ENCODE data around the gene MLN.

DNA sequence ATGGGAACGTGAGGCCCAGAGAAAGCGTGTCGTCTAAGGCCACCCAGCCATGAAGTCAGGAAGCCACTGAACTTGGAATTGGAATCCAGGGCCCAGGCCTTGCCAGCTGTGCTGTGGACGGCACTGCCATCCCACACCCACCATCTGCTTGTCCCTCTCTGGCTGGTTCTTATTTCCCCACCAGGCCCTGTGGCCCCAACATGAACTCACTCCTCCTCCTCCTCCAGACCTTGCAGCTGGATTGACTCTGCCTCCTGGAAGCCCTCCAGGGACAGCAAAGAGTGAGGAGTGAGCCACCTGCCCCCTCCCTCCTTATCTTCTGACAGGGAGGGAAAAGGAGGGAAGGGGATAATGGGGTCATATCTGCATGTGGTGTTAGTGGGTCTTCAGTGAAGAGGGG is 41.1 kb downstream of the MLN start:
- TF ChIP-seq, protein P1, sequence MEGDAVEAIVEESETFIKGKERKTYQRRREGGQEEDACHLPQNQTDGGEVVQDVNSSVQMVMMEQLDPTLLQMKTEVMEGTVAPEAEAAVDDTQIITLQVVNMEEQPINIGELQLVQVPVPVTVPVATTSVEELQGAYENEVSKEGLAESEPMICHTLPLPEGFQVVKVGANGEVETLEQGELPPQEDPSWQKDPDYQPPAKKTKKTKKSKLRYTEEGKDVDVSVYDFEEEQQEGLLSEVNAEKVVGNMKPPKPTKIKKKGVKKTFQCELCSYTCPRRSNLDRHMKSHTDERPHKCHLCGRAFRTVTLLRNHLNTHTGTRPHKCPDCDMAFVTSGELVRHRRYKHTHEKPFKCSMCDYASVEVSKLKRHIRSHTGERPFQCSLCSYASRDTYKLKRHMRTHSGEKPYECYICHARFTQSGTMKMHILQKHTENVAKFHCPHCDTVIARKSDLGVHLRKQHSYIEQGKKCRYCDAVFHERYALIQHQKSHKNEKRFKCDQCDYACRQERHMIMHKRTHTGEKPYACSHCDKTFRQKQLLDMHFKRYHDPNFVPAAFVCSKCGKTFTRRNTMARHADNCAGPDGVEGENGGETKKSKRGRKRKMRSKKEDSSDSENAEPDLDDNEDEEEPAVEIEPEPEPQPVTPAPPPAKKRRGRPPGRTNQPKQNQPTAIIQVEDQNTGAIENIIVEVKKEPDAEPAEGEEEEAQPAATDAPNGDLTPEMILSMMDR (IDR thresholded peaks at IDR 0.05; ENCODE audit: low read length), result no peak
- TF ChIP-seq EZH2 (IDR thresholded peaks at IDR 0.05; ENCODE audit: borderline replicate concordance, low read length), result no peak
